ENCODE data around the gene NTN5.
A peak's percentile ranks its signal among the peaks of the same experiment; 100 is the strongest.
"Not testable (repeated sequence)": the region's sequence is repeated elsewhere in the genome, so short reads cannot be mapped to it uniquely, and the experiment has no call there.

NTN5 gene

DNA sequence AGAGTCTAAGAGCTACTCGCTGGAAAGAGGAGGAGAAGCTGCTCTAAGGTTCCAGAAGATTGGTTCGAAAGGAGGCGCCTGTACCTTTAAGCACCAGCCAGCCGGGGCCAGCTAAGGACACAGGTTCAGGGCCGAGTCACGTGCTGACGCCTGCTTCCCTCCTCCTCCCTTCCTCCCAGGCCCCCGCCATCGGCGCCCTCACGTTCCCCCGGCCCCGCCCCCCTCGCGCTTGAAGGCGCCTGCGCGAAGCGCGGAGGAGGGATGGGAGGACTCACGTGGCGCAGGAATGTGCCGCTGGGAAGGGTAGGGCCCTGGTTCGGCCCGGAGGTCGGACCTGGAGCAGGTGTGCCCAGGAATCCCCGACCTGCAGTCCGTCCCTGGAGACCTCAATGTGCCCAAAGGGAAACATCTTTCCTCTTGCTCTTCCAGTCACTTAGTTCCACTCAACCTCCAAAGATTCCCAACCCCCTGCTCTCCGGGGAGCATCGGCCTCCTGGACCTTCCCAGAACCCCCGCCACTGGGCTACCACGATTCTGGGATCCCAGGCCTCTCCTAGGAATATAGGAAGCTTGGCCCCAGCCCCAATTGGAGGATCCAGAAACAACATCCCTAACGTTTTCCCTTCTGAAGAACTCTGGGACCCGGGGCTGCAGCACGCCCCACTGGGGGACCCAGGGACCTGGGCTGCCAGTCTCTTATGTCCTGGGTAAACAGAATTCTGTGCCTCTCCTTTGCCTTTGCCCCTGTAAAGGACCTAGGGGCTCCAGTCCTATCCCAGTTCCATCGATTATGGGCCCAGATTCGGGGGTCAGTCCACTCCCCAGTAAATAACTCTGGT is 38.2 kb downstream of the NTN5 start:
- Mint-ChIP-seq H3K4me1 (peaks cover 53% of the 10 kb centered on the region), H3K9me3 (peaks cover 4% of the 10 kb centered on the region), H3K4me3 (peak overlapping the region; percentile 73), H3K36me3 (peaks cover 16% of the 10 kb centered on the region), H3K27ac (peak overlapping the region; percentile 96), H3K27me3 (no peaks in the 10 kb centered on the region)
- ATAC-seq = peak; percentile 52

DNA sequence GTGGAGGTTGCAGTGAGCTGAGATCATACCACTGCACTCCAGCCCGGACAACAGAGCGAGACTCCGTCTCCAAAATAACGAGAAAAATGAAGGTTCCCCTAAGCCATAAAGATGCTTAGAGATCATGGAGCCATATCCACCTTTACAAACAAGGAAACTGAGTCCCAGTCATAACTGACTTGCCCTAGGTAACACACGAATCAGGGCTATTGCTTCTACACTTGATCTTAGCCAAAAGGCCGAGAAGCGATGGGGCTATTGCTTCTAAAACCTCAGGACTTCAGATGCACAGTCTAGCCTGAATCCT is 38.8 kb downstream of the NTN5 start:
- Mint-ChIP-seq H3K27me3 (no peaks in the 10 kb centered on the region), H3K27ac (peak overlapping the region; percentile 96), H3K4me3 (peak overlapping the region; percentile 73), H3K9me3 (peaks cover 4% of the 10 kb centered on the region), H3K4me1 (peaks cover 47% of the 10 kb centered on the region), H3K36me3 (peaks cover 16% of the 10 kb centered on the region)
- ATAC-seq = no peak

DNA sequence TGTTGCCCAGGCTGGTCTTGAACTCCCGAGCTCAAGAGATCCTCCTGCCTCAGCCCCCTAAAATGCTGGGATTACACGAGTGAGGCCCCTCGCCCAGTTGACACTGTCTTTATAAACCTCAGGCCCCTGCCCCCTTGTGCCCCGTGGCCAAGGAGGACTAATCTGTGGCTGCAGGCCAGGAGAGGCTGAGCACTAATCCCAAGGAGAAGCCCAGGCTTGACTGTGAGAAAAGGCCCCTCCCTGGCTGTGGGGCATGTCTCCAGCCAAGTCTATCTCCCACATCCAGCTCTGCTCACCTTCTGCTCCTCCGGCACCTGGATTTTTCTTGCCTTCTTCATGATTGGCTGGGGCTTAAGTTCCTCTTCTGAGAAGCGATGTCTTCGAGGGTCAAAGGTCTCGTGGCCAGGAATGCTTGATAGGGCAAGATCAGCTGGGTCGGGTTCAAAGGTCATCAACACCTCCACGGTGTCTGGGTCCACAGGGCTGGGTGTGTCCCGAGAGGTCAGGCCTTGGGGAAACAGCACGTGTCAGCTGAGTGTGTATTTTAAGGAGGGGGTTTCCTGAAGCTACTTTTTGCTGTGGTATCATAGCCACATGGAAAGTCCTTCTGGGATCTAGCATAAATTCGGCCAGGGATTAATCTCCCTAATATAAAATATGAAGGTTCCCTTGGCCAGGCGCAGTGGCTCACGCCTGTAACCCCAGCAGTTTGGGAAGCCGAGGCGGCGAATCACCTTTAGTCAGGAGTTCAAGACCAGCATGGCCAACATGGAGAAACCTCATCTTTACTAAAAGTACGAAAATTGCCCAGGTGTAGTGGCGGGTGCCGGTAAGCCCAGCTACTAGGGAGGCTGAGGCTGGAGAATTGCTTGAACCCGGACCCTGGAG is 39.4 kb downstream of the NTN5 start:
- Mint-ChIP-seq H3K9me3 (peaks cover 1% of the 10 kb centered on the region), H3K27me3 (no peaks in the 10 kb centered on the region), H3K36me3 (peaks cover 11% of the 10 kb centered on the region), H3K27ac (peak overlapping the region; percentile 96), H3K4me1 (peaks cover 41% of the 10 kb centered on the region), H3K4me3 (peak overlapping the region; percentile 73)
- ATAC-seq = no peak

DNA sequence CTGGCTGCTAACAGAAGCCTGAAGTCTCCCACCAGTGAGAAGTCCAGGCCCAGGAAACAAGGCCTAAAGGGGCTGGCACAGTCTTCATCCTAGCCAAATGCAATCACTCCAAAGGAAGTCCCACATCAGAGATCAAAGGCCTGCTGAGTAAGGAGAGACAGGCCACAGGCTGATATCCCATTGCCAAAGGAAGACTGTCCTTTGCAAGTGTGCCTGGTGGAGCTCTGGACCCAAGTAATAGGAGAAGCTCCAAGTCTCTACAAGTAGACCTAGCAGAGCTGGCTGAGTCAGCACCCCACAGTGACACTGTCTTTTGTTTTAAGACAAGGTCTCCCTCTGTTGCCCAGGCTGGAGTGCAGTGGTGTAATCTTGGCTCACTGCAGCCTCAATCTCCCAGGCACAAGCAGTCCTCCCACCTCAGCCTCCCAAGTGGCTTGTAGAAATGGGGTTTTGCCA is 40.1 kb downstream of the NTN5 start:
- H3K36me3 Mint-ChIP-seq = peaks cover 9% of the 10 kb centered on the region
- H3K4me3 Mint-ChIP-seq = no peak overlapping the region
- H3K27me3 Mint-ChIP-seq = no peaks in the 10 kb centered on the region
- H3K9me3 Mint-ChIP-seq = no peaks in the 10 kb centered on the region
- H3K4me1 Mint-ChIP-seq = peaks cover 35% of the 10 kb centered on the region
- H3K27ac Mint-ChIP-seq = peak overlapping the region; percentile 96
- ATAC-seq = no peak

DNA sequence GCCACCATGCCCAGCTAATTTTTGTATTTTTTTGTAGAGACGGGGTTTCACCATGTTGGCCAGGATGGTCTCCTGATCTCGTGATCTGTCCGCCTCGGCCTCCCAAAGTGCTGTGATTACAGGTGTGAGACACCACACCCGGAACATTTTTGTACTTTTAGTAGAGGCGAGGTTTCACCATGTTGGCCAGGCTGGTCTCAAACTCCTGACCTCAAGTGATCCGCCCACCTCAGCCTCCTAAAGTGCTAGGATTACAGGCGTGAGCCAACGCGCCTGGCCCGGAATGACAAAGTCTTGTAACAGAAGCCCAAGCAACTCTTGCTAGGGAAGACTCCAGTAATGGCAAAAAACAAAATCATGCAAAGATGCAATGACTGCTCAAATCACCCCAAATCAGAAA is 40.5 kb downstream of the NTN5 start:
- not testable (repeated sequence) for H3K4me3 Mint-ChIP-seq, H3K36me3 Mint-ChIP-seq, ATAC-seq, H3K9me3 Mint-ChIP-seq, H3K27me3 Mint-ChIP-seq
- Mint-ChIP-seq H3K4me1 (peaks cover 39% of the 10 kb centered on the region), H3K27ac (peak overlapping the region; percentile 96)

DNA sequence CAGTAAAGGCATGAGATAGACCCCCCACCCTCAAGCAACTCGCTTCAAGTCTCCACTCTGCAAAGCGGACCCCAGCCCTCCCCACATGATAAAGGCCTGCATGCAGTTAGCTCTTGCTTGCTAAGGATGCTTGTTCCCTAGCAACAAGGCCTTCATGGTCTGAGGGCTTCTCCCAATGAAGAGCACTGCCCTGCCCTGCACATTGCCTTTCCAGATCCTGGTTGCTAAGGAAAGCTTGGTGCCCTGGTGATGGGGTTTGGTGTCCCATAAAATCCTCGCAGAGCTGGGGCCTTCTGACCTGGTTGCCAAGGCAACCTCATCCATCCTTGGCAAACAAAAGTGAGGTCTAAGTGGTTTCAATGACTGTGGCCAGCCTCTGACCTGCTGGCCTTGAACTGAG is 41.6 kb downstream of the NTN5 start:
- H3K27ac Mint-ChIP-seq = peak overlapping the region; percentile 32
- H3K4me1 Mint-ChIP-seq = peaks cover 43% of the 10 kb centered on the region
- no peaks in the 10 kb centered on the region for H3K9me3 Mint-ChIP-seq
- no peak for ATAC-seq
- peaks cover 9% of the 10 kb centered on the region for H3K36me3 Mint-ChIP-seq
- no peak overlapping the region for H3K4me3 Mint-ChIP-seq
- H3K27me3 Mint-ChIP-seq = no peaks in the 10 kb centered on the region

DNA sequence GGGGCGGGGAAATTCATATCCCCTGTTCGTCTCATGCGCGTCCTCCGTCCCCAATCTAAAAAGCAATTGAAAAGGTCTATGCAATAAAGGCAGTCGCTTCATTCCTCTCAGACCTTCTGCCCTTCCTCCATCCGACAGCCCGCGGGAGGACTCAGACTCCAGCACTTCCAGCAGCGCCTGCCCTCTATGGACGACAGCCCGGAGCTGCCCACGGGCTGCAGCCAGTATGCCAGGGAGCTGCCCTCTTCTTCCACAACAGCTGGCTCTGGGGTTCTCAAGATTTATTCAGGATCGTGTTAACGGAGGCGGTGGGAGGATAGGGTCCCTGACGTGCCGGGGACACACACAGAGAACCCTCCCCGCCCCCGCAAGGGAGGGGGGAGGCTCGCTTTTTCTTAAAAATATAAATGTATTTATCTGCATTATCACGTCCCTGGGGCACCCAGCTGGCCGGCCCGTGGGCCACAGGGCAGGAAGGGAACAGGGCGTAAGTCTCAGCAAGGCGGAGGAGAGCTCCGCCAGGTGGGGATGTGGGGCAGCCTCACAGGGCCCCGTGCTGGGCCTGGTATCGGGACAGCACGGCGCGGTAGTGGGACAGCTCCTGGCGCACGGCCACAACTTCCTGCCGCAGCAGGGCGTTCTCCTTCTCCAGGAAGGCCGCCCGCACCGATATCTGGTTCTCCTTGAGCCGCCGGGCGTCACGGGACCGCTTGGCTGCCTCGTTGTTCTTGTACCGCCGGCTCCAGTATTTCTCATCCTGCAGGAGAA is 42.3 kb downstream of the NTN5 start:
- H3K4me3 Mint-ChIP-seq = no peak overlapping the region
- H3K36me3 Mint-ChIP-seq = peaks cover 9% of the 10 kb centered on the region
- H3K9me3 Mint-ChIP-seq = no peaks in the 10 kb centered on the region
- peak overlapping the region; percentile 32 for H3K27ac Mint-ChIP-seq
- ATAC-seq = no peak
- H3K27me3 Mint-ChIP-seq = no peaks in the 10 kb centered on the region
- H3K4me1 Mint-ChIP-seq = peaks cover 38% of the 10 kb centered on the region

DNA sequence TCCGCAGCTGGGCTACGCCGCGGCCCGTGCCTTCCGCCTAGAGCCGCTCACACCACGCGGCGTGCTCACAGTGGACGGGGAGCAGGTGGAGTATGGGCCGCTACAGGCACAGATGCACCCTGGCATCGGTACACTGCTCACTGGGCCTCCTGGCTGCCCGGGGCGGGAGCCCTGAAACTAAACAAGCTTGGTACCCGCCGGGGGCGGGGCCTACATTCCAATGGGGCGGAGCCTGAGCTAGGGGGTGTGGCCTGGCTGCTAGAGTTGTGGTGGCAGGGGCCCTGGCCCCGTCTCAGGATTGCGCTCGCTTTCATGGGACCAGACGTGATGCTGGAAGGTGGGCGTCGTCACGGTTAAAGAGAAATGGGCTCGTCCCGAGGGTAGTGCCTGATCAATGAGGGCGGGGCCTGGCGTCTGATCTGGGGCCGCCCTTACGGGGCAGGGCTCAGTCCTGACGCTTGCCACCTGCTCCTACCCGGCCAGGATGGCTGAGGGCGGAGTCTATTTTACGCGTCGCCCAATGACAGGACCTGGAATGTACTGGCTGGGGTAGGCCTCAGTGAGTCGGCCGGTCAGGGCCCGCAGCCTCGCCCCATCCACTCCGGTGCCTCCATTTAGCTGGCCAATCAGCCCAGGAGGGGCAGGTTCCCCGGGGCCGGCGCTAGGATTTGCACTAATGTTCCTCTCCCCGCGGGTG is 43.1 kb downstream of the NTN5 start:
- no peak for ATAC-seq
- Mint-ChIP-seq H3K4me1 (peaks cover 40% of the 10 kb centered on the region), H3K27ac (no peak overlapping the region), H3K36me3 (peaks cover 9% of the 10 kb centered on the region), H3K4me3 (no peak overlapping the region), H3K27me3 (no peaks in the 10 kb centered on the region), H3K9me3 (no peaks in the 10 kb centered on the region)

DNA sequence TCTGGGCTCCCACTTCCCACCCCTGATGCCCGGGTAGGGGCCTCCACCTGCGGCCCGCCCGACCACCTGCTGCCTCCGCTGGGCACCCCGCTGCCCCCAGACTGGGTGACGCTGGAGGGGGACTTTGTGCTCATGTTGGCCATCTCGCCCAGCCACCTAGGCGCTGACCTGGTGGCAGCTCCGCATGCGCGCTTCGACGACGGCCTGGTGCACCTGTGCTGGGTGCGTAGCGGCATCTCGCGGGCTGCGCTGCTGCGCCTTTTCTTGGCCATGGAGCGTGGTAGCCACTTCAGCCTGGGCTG is 43.6 kb downstream of the NTN5 start:
- Mint-ChIP-seq H3K36me3 (peaks cover 9% of the 10 kb centered on the region), H3K4me1 (peaks cover 40% of the 10 kb centered on the region), H3K27me3 (no peaks in the 10 kb centered on the region), H3K4me3 (no peak overlapping the region), H3K9me3 (no peaks in the 10 kb centered on the region), H3K27ac (no peak overlapping the region)
- ATAC-seq = no peak

DNA sequence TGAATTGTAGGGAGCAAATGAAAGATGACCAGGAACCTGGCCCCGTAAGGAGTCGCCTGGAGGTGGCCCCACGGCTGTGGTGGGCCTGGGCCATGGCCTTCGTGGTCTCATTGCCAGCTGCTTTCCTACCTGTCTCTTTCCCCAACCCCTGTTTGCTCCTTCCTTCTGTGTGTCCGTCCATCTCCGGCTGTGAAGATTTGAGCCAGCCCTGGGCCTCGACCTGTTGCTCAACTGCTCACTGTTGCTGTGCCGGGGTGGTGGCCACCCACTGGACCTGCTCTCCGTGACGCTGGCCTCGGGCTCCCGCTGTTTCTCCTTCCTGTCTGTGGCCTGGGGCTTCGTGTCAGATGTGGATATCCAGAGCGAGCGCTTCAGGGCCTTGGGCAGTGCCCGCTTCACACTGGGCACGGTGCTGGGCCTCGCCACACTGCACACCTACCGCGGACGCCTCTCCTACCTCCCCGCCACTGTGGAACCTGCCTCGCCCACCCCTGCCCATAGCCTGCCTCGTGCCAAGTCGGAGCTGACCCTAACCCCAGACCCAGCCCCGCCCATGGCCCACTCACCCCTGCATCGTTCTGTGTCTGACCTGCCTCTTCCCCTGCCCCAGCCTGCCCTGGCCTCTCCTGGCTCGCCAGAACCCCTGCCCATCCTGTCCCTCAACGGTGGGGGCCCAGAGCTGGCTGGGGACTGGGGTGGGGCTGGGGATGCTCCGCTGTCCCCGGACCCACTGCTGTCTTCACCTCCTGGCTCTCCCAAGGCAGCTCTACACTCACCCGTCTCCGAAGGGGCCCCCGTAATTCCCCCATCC is 44.1 kb downstream of the NTN5 start:
- peaks cover 13% of the 10 kb centered on the region for H3K36me3 Mint-ChIP-seq
- peak overlapping the region; percentile 11 for H3K27ac Mint-ChIP-seq
- H3K4me3 Mint-ChIP-seq = no peak overlapping the region
- peaks cover 40% of the 10 kb centered on the region for H3K4me1 Mint-ChIP-seq
- H3K9me3 Mint-ChIP-seq = no peaks in the 10 kb centered on the region
- ATAC-seq = no peak
- no peaks in the 10 kb centered on the region for H3K27me3 Mint-ChIP-seq

DNA sequence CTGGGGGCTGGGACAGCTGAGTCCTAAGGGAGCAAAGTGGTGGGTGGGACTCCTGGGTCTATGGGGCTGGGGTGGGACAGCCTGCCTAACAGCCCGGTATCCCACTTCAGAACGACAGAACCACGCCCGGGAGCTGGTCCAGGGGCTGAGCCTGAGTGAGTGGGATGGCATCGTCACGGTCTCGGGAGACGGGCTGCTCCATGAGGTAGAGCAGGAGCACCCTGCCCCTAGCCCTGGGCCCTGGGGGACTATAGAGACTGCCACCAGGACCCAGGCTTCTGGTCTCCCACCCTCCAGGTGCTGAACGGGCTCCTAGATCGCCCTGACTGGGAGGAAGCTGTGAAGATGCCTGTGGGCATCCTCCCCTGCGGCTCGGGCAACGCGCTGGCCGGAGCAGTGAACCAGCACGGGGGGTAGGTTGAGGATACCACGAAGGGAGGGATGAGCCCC is 44.9 kb downstream of the NTN5 start:
- H3K9me3 Mint-ChIP-seq = no peaks in the 10 kb centered on the region
- H3K36me3 Mint-ChIP-seq = peaks cover 19% of the 10 kb centered on the region
- H3K27me3 Mint-ChIP-seq = no peaks in the 10 kb centered on the region
- H3K4me1 Mint-ChIP-seq = peaks cover 40% of the 10 kb centered on the region
- no peak overlapping the region for H3K4me3 Mint-ChIP-seq
- peak overlapping the region; percentile 49 for H3K27ac Mint-ChIP-seq
- no peak for ATAC-seq

DNA sequence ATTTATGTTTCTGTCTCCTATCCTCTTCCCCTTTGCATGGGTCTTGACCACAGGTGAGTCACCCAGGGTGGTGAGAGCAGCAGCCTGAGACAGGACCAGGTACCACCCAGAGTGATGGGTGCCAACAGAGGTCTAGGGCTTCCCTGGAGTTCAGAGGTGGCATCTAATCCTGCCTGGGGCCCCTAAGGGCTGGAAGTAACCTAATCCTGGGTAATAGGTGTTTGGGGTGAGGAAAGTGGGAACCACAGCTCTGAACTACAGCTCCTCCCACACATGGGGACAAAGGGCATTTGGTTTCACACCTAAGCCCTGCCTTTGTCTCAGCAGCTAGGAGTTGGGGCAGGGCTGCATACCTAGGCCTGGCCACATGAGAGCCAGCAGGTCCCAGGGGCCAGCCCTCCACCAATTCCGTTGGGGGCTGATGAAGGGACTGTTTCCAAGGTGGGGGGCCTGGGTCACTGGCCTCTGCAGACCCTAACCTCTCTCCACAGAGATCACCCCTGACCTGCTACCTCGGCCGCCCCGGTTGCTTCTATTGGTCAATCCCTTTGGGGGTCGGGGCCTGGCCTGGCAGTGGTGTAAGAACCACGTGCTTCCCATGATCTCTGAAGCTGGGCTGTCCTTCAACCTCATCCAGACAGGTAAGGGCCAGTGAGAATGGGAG is 45.5 kb downstream of the NTN5 start:
- Mint-ChIP-seq H3K4me3 (no peak overlapping the region), H3K4me1 (peaks cover 41% of the 10 kb centered on the region), H3K27me3 (no peaks in the 10 kb centered on the region), H3K36me3 (peaks cover 21% of the 10 kb centered on the region), H3K27ac (peak overlapping the region; percentile 49), H3K9me3 (no peaks in the 10 kb centered on the region)
- ATAC-seq = peak; percentile 31

DNA sequence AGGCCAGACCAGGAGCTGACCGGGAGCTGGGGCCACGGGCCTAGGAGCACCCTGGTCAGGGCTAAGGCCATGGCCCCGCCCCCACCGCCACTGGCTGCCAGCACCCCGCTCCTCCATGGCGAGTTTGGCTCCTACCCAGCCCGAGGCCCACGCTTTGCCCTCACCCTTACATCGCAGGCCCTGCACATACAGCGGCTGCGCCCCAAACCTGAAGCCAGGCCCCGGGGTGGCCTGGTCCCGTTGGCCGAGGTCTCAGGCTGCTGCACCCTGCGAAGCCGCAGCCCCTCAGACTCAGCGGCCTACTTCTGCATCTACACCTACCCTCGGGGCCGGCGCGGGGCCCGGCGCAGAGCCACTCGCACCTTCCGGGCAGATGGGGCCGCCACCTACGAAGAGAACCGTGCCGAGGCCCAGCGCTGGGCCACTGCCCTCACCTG is 46.9 kb downstream of the NTN5 start:
- peaks cover 23% of the 10 kb centered on the region for H3K36me3 Mint-ChIP-seq
- ATAC-seq = no peak
- H3K27me3 Mint-ChIP-seq = no peaks in the 10 kb centered on the region
- no peaks in the 10 kb centered on the region for H3K9me3 Mint-ChIP-seq
- peaks cover 41% of the 10 kb centered on the region for H3K4me1 Mint-ChIP-seq
- peak overlapping the region; percentile 93 for H3K27ac Mint-ChIP-seq
- H3K4me3 Mint-ChIP-seq = no peak overlapping the region

Measured in stimulated activated memory B cell treated with anti-CD40 and anti-IgM and Interleukin-4, amounts not matched to agents 10 μg/mL and 1 μg/mL and 100 μg/mL, for 72 hours (primary cell).